Activated T-helper 1 cell treated with Interleukin-2 at 50 U/mL for 16 hours (primary cell): Measurements from ENCODE around the gene EXO1.
"Not testable (repeated sequence)": the region's sequence is repeated elsewhere in the genome, so short reads cannot be mapped to it uniquely, and the experiment has no call there.

ENCODE experiments used
- DNase-seq: peaks from one replicate; pipeline ENCODE4 v3.0.0-alpha.2; 2020; ENCODE audit warnings: low read depth

The EXO1 gene

GRCh38 chr1:241837416-241837815, 10.6 kb upstream of the EXO1 start:
- DNase-seq: no peak

- DNase-seq: no peak
These were observed 10.1 kb upstream of the EXO1 start for GRCh38 chr1:241837901-241838300.

- no peak for DNase-seq
These were observed 9.1 kb upstream of the EXO1 start for GRCh38 chr1:241838897-241839296.

- no peak for DNase-seq
These were observed 8.5 kb upstream of the EXO1 start for GRCh38 chr1:241839369-241839979.

- no peak for DNase-seq
These were observed 7.8 kb upstream of the EXO1 start for GRCh38 chr1:241840164-241840563.

- DNase-seq: no peak
These were observed 6.3 kb upstream of the EXO1 start for GRCh38 chr1:241841691-241842090.

- no peak for DNase-seq
These were observed 5.4 kb upstream of the EXO1 start for GRCh38 chr1:241842565-241842964.

- DNase-seq: no peak
These were observed 3.4 kb upstream of the EXO1 start for GRCh38 chr1:241844593-241844992.

- no peak for DNase-seq
These were observed 1.6 kb upstream of the EXO1 start for GRCh38 chr1:241846375-241846774.

- DNase-seq: no peak
These were observed 1.0 kb upstream of the EXO1 start for GRCh38 chr1:241846862-241847539.

GRCh38 chr1:241847540-241847795, 536 bp upstream of the EXO1 start:
- no peak for DNase-seq

GRCh38 chr1:241848686-241849344, 811 bp downstream of the EXO1 start:
- DNase-seq: no peak

- DNase-seq: no peak
These were observed 1.3 kb downstream of the EXO1 start for GRCh38 chr1:241849345-241849695.

- not testable (repeated sequence) for DNase-seq
These were observed 7.6 kb downstream of the EXO1 start for GRCh38 chr1:241855545-241856140.

- no peak for DNase-seq
These were observed 9.1 kb downstream of the EXO1 start for GRCh38 chr1:241857131-241857530.

GRCh38 chr1:241860922-241861321, 12.9 kb downstream of the EXO1 start:
- no peak for DNase-seq

GRCh38 chr1:241869022-241869421, 21.0 kb downstream of the EXO1 start:
- DNase-seq: no peak

- no peak for DNase-seq
These were observed 22.3 kb downstream of the EXO1 start for GRCh38 chr1:241870336-241870735.

GRCh38 chr1:241870746-241871430, 22.9 kb downstream of the EXO1 start:
- no peak for DNase-seq

GRCh38 chr1:241881440-241881839, 33.4 kb downstream of the EXO1 start:
- no peak for DNase-seq

GRCh38 chr1:241883159-241883558, 35.2 kb downstream of the EXO1 start:
- no peak for DNase-seq

GRCh38 chr1:241888232-241888631, 40.2 kb downstream of the EXO1 start:
- no peak for DNase-seq

- DNase-seq: no peak
These were observed 43.3 kb downstream of the EXO1 start for GRCh38 chr1:241891296-241891695.
